HFF-Myc (cell line): ENCODE measurements around the gene PTPRM.

Experiments
- DNase-seq: peaks from one replicate; pipeline ENCODE4 v3.0.0-alpha.2; 2011; ENCODE audit warnings: low read depth; ENCODE audit errors: extremely low read depth
- H3K4me3 ChIP-seq: replicated peaks from 2 replicates; pipeline ENCODE4 v1.5.1; 2011; ENCODE audit warnings: low read depth, mild to moderate bottlenecking, control low read depth, low read length
- CTCF ChIP-seq: IDR thresholded peaks from 2 replicates; pipeline ENCODE4 v1.5.1; 2012; ENCODE audit warnings: mild to moderate bottlenecking, low read depth, low read length, control low read depth; ENCODE audit errors: missing control alignments

The PTPRM gene

GRCh38 chr18:7637269-7637668, 70.2 kb downstream of the PTPRM start:
- H3K4me3 ChIP-seq: no peak overlapping the region
- TF ChIP-seq CTCF: no peak
- DNase-seq: no peak

- H3K4me3 ChIP-seq: no peak overlapping the region
- DNase-seq: no peak
- TF ChIP-seq CTCF: no peak
Observed at GRCh38 chr18:7638321-7638720, 71.2 kb downstream of the PTPRM start.

- no peak for TF ChIP-seq CTCF
- H3K4me3 ChIP-seq: no peak overlapping the region
- DNase-seq: no peak
Observed at GRCh38 chr18:7641813-7642212, 74.7 kb downstream of the PTPRM start.

- no peak overlapping the region for H3K4me3 ChIP-seq
- DNase-seq: no peak
- TF ChIP-seq CTCF: no peak
Observed at GRCh38 chr18:7642331-7642890, 75.3 kb downstream of the PTPRM start.

- no peak for TF ChIP-seq CTCF
- H3K4me3 ChIP-seq: no peak overlapping the region
- DNase-seq: no peak
Observed at GRCh38 chr18:7645756-7646155, 78.6 kb downstream of the PTPRM start.

GRCh38 chr18:7646174-7646886, 79.2 kb downstream of the PTPRM start:
- DNase-seq: no peak
- TF ChIP-seq CTCF: no peak
- no peak overlapping the region for H3K4me3 ChIP-seq
